ENCODE results near the gene TTBK2. TPM values are rescaled to one million over a fixed set of nuclear protein-coding genes. Genes with fewer than 3 reads are reported as not detected.

TTBK2 gene
- total RNA-seq, 1 experiment from 2014 or later = 17.2 TPM

DNA sequence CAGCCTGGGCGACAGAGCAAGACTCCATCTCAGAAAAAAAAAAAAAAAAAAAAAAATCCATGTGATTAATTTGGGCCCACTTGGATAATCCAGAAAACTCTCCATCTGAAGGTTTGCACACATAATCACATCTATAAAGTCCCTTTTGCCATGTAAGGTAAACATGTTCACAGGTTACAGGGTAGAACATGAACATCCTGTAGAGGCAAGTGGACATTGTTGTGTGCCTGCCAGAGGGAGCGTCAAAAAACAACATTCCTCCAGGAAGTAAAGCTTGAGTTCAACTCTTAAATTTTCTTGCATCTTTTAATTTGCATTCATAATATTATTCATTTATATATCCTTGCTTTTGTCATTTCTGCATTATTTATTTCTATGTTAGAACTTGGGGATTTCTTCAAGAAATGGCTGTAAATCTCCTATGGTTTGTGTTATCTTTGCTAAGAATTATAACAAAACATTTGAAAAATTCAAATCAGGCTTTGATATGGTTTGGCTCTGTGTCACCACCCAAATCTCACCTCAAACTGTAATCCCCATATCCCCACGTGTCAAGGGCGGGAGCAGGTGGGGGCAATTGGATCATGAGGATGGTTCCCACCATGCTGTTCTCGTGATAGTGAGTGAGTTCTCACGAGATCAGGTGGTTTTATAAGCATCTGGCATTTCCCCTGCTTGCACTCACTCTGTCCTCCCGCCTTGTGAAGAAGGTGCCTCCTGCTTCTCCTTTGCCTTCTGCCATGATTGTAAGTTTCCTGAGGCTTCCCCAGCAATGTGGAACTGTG is 11.3 kb upstream of the TTBK2 start:
- TF ChIP-seq TCF7L2 (IDR thresholded peaks at IDR 0.05; ENCODE audit: low read depth, low read length) = no peak
- TF ChIP-seq SIN3A (IDR thresholded peaks at IDR 0.05; ENCODE audit: borderline replicate concordance, insufficient read depth, low read depth, low read length) = no peak
- no peak for TF ChIP-seq POLR2AphosphoS5 (IDR thresholded peaks at IDR 0.05; ENCODE audit: low read depth, low read length)
- TF ChIP-seq, protein P1, sequence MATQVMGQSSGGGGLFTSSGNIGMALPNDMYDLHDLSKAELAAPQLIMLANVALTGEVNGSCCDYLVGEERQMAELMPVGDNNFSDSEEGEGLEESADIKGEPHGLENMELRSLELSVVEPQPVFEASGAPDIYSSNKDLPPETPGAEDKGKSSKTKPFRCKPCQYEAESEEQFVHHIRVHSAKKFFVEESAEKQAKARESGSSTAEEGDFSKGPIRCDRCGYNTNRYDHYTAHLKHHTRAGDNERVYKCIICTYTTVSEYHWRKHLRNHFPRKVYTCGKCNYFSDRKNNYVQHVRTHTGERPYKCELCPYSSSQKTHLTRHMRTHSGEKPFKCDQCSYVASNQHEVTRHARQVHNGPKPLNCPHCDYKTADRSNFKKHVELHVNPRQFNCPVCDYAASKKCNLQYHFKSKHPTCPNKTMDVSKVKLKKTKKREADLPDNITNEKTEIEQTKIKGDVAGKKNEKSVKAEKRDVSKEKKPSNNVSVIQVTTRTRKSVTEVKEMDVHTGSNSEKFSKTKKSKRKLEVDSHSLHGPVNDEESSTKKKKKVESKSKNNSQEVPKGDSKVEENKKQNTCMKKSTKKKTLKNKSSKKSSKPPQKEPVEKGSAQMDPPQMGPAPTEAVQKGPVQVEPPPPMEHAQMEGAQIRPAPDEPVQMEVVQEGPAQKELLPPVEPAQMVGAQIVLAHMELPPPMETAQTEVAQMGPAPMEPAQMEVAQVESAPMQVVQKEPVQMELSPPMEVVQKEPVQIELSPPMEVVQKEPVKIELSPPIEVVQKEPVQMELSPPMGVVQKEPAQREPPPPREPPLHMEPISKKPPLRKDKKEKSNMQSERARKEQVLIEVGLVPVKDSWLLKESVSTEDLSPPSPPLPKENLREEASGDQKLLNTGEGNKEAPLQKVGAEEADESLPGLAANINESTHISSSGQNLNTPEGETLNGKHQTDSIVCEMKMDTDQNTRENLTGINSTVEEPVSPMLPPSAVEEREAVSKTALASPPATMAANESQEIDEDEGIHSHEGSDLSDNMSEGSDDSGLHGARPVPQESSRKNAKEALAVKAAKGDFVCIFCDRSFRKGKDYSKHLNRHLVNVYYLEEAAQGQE (IDR thresholded peaks at IDR 0.05; ENCODE audit: insufficient read depth in 1 of 2, low read depth in 2 of 2, low read length in 1 of 2) = no peak
- TF ChIP-seq, protein P2, sequence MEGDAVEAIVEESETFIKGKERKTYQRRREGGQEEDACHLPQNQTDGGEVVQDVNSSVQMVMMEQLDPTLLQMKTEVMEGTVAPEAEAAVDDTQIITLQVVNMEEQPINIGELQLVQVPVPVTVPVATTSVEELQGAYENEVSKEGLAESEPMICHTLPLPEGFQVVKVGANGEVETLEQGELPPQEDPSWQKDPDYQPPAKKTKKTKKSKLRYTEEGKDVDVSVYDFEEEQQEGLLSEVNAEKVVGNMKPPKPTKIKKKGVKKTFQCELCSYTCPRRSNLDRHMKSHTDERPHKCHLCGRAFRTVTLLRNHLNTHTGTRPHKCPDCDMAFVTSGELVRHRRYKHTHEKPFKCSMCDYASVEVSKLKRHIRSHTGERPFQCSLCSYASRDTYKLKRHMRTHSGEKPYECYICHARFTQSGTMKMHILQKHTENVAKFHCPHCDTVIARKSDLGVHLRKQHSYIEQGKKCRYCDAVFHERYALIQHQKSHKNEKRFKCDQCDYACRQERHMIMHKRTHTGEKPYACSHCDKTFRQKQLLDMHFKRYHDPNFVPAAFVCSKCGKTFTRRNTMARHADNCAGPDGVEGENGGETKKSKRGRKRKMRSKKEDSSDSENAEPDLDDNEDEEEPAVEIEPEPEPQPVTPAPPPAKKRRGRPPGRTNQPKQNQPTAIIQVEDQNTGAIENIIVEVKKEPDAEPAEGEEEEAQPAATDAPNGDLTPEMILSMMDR (IDR thresholded peaks at IDR 0.05) = no peak
- CTCF ChIA-PET = no interaction called here
- BruUV-seq (replicated peaks) = no TSS peak
- Histone ChIP-seq H3K4me3 (ENCODE audit: low read depth in 2 of 2, low read length in 2 of 2) (no peak overlapping the region), H3K9me3 (ENCODE audit: control insufficient read depth, insufficient read depth, low read depth, low read length) (no peaks in the 10 kb centered on the region), H3K36me3 (ENCODE audit: control insufficient read depth, insufficient read depth, low read length) (no peaks in the 10 kb centered on the region), H3K27me3 (ENCODE audit: control insufficient read depth, insufficient read depth, low read length) (no peaks in the 10 kb centered on the region), H3K27ac (ENCODE audit: low read length) (no peak overlapping the region), H3K4me1 (ENCODE audit: control insufficient read depth, insufficient read depth, low read length) (no peaks in the 10 kb centered on the region)
- intact Hi-C loops (cut with micrococcal nuclease; ENCODE audit: unreplicated experiment) (no loop called here), in situ Hi-C loops (cut with HindIII; ENCODE audit: low pct_unique_long_range_greater_than_20kb, low sequenced_read_pairs) (no loop called here)
- no peak for DNase-seq (ENCODE audit: low read depth, low spot score)
- no peak for ATAC-seq
- POLR2A ChIA-PET = no interaction called here

DNA sequence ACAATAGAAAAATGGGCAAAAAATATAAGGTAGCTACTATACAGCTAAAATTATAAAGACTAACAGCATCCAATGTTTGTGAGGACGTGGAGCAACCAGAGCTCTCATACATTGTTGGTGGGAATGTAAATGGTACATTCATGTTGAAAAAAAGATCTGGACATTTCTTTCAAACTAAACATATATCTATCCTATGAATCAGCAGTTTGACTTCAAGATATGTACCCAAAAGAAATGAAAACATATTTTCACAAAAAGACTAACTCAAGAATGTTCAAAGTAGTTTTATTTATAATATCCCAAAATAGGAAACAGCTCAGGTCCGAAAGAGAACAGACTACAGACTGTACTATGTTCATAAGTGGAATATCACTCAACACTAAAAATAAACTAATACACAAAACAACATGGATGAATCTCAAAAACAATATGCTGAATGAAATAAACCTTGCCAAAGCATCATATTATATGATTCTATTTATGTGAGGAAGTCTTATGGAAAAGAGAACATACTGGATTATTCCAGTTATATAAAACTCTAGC is 8.8 kb upstream of the TTBK2 start:
- POLR2A ChIA-PET = interaction anchor here (0.6 kb wide), 1 partner anchor 20 kb away, joined by 5 read pairs; no protein-coding TSS in a partner anchor
- Histone ChIP-seq H3K27ac (ENCODE audit: low read length) (no peak overlapping the region), H3K4me1 (ENCODE audit: control insufficient read depth, insufficient read depth, low read length) (no peaks in the 10 kb centered on the region), H3K9me3 (ENCODE audit: control insufficient read depth, insufficient read depth, low read depth, low read length) (no peaks in the 10 kb centered on the region), H3K27me3 (ENCODE audit: control insufficient read depth, insufficient read depth, low read length) (no peaks in the 10 kb centered on the region), H3K36me3 (ENCODE audit: control insufficient read depth, insufficient read depth, low read length) (no peaks in the 10 kb centered on the region), H3K4me3 (ENCODE audit: low read depth in 2 of 2, low read length in 2 of 2) (no peak overlapping the region)
- no peak for ATAC-seq
- no TSS peak for BruUV-seq (replicated peaks)
- intact Hi-C loops (cut with micrococcal nuclease; ENCODE audit: unreplicated experiment) (no loop called here), in situ Hi-C loops (cut with HindIII; ENCODE audit: low pct_unique_long_range_greater_than_20kb, low sequenced_read_pairs) (no loop called here)
- TF ChIP-seq, protein P1 (IDR thresholded peaks at IDR 0.05; ENCODE audit: insufficient read depth in 1 of 2, low read depth in 2 of 2, low read length in 1 of 2) = no peak
- TF ChIP-seq, protein P2 (IDR thresholded peaks at IDR 0.05) = no peak
- no peak for TF ChIP-seq POLR2AphosphoS5 (IDR thresholded peaks at IDR 0.05; ENCODE audit: low read depth, low read length)
- no peak for TF ChIP-seq TCF7L2 (IDR thresholded peaks at IDR 0.05; ENCODE audit: low read depth, low read length)
- TF ChIP-seq SIN3A (IDR thresholded peaks at IDR 0.05; ENCODE audit: borderline replicate concordance, insufficient read depth, low read depth, low read length) = no peak
- CTCF ChIA-PET = no interaction called here
- DNase-seq (ENCODE audit: low read depth, low spot score) = no peak

All from Panc1 (cell line).